Endothelial cell of umbilical vein (primary cell): ENCODE measurements around the gene MYOM3.

ENCODE experiments used
- EZH2 ChIP-seq: IDR thresholded peaks from 2 replicates; pipeline ENCODE4 v1.6.1; 2012; ENCODE audit warnings: borderline replicate concordance, low read depth, mild to moderate bottlenecking, moderate library complexity, low read length, inconsistent platforms; ENCODE audit not compliant: severe bottlenecking
- POLR2A ChIP-seq: IDR thresholded peaks from 2 replicates; pipeline ENCODE4 v1.6.1; 2012; ENCODE audit warnings: low read depth, mild to moderate bottlenecking, control low read depth, low read length
- POLR2AphosphoS5 ChIP-seq: IDR thresholded peaks from 2 replicates; pipeline ENCODE4 v1.6.1; 2012; ENCODE audit warnings: low read depth, mild to moderate bottlenecking, control low read depth, low read length, moderate library complexity; ENCODE audit not compliant: insufficient read depth
- TF ChIP-seq, protein P1 (sequence below), 2 donors: IDR thresholded peaks; 1 replicate in 1 of 2; 2 replicates in 1 of 2; pipeline ENCODE4 v1.5.1; 2011; ENCODE audit warnings: low read length in 2 of 2, mild to moderate bottlenecking in 2 of 2, moderate library complexity in 2 of 2, control low read depth in 1 of 2, inconsistent platforms in 1 of 2, low read depth in 1 of 2; ENCODE audit not compliant: insufficient read depth in 1 of 2; ENCODE audit errors: extremely low read depth in 1 of 2
- TF ChIP-seq, protein P2 (sequence below): IDR thresholded peaks from 2 replicates; pipeline ENCODE4 v1.6.1; 2011; ENCODE audit not compliant: insufficient read depth, insufficient read length

DNA sequence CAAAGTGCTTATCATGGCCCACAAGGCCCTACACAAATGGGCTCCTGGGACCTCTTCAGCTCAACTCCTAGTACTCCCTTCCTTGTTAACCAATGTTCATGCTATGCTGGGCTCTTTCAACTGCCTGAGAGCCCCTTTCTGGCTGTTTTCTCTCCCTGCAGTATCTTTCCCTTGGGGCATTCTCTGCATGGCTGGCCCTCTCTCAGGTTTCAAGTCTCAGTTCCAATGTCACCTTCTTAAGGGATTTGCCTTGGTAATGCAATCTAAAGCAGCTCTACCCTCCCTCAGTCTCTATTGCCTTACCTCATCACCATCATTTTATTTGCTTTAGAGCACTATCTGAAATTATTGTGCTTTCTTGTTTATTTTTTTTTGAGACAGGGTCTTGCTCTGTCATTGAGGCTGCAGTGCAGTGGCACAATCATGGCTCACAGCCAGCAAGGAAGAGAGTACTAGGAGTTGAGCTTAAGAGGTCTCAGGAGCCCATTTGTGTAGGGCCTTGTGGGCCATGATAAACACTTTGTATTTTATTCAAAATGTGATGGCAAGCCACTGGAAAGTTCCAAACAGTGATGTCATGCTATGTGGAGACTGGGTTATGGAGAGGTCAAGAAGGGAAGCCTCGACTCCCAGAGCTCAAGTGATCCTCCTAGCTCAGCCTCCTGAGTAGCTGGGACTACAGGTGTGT lies 68.4 kb downstream of the MYOM3 start:
- no peak for TF ChIP-seq EZH2
- TF ChIP-seq, protein P1, sequence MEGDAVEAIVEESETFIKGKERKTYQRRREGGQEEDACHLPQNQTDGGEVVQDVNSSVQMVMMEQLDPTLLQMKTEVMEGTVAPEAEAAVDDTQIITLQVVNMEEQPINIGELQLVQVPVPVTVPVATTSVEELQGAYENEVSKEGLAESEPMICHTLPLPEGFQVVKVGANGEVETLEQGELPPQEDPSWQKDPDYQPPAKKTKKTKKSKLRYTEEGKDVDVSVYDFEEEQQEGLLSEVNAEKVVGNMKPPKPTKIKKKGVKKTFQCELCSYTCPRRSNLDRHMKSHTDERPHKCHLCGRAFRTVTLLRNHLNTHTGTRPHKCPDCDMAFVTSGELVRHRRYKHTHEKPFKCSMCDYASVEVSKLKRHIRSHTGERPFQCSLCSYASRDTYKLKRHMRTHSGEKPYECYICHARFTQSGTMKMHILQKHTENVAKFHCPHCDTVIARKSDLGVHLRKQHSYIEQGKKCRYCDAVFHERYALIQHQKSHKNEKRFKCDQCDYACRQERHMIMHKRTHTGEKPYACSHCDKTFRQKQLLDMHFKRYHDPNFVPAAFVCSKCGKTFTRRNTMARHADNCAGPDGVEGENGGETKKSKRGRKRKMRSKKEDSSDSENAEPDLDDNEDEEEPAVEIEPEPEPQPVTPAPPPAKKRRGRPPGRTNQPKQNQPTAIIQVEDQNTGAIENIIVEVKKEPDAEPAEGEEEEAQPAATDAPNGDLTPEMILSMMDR (IDR thresholded peaks at IDR 0.05; ENCODE audit: extremely low read depth in 1 of 2, insufficient read depth in 1 of 2, low read depth in 1 of 2, low read length in 2 of 2), result no peak
- TF ChIP-seq POLR2A, result no peak
- TF ChIP-seq POLR2AphosphoS5, result no peak
- TF ChIP-seq, protein P2, sequence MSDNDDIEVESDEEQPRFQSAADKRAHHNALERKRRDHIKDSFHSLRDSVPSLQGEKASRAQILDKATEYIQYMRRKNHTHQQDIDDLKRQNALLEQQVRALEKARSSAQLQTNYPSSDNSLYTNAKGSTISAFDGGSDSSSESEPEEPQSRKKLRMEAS, result no peak
